ENCODE measurements around the gene LAGE3. TPM values are rescaled to one million over a fixed set of nuclear protein-coding genes. Genes with fewer than 3 reads are reported as not detected.

Gene LAGE3
- total and polyA plus RNA-seq, 8 donors = 14.9 to 24.2 (median 19.5) TPM

DNA sequence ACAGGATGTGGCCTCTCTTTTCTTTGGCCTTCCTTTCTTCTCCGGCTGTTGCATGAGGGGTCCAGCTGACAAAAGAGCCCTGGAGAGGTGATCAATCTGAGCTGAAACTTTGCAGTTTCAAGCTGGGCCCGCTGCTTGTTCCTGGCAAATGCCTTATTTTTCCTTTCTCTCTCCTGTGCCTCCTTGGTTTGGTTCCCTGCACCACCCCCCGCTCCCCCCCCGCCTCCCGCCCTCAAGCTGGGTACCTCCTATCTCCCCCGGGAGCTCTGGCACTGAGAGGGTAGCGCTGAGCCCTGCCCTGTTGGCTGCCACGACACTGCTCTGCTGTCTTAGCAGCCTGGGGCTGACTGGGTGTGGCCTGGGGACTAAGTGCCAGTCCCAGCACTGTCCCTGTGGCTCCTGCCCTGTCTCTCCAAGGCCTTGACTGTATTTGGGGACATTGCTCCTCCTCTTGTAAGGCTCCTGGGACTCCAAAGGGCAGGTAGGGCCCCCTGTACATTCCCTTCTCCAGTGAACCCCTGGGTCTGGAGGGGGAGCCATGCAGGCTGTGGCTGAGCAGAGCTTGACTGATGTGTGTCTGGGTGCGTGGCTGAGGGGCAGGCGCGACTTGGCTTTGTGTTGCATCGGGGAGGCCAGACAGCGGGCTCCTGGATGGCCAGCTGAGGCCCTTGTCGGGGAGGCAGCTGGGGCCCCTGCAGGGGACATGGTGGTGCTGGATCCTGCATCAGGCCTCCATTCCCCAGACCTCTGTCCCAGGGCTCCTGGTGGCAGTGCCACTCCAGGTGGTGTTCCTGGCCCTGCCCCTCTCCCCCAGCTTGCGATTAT is 19.9 kb downstream of the LAGE3 start:
- TF ChIP-seq, protein P1, sequence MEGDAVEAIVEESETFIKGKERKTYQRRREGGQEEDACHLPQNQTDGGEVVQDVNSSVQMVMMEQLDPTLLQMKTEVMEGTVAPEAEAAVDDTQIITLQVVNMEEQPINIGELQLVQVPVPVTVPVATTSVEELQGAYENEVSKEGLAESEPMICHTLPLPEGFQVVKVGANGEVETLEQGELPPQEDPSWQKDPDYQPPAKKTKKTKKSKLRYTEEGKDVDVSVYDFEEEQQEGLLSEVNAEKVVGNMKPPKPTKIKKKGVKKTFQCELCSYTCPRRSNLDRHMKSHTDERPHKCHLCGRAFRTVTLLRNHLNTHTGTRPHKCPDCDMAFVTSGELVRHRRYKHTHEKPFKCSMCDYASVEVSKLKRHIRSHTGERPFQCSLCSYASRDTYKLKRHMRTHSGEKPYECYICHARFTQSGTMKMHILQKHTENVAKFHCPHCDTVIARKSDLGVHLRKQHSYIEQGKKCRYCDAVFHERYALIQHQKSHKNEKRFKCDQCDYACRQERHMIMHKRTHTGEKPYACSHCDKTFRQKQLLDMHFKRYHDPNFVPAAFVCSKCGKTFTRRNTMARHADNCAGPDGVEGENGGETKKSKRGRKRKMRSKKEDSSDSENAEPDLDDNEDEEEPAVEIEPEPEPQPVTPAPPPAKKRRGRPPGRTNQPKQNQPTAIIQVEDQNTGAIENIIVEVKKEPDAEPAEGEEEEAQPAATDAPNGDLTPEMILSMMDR (IDR thresholded peaks at IDR 0.05) = no peak
- Histone ChIP-seq H3K4me3 (peak overlapping the region; percentile 41 to 59), H3K27ac (no peak overlapping the region), H3K36me3 (peaks cover 0 to 14% of the 10 kb centered on the region in 2 donors), H3K27me3 (no peaks in the 10 kb centered on the region), H3K9me3 (no peaks in the 10 kb centered on the region), H3K4me1 (no peaks in the 10 kb centered on the region)
- DNase-seq (no peak), ATAC-seq (peak; percentile 81)
- intact Hi-C loops (cut with DNase I) = no loop called here

DNA sequence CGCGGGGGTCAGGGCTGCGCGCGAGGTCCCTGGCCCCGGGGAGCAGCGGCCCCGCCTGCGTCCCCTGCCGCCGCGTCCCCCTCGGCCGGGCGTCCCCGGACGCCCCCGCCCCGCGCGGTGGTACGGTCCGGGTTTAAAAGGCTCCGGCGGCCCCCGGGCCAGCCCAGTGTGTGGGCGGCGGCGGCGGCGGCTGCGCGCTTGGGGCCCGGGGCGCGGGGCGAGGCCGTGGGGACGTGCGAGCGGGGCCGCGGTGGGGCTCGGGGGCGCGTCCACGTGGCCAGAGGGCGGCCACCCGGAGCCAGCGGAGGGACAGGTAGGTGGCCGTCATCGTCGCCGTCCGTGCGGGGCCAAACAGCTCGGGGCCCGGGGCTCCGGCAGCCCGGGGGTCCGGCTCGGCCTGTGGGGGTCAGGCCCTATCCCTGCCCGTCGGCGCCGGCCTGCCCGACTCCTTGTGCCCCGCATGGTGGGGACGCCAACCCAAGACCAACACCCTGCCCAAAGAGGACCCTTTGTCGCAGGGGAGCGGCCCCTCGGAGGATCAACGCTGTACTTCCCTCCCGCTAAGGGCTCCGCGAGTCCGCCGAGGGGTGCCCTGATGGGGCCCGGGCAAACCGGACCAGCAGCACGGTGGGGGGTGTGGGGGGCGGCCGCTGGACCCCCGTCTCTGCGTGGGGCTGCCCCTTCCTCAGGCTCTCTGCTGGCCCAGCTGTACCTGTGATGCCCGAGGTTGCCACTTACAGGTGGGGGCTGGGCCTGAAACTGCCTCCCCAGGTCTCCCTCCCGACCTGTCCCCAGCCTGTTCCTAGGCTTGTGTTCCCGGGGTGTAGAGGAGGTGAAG is 20.7 kb downstream of the LAGE3 start, which contains the start of gene PLXNA3:
PLXNA3 (plus strand) TSS at position 166 of the 838 bp plus-strand sequence. CDS start 1,903 bp downstream, outside the sequence.
- H3K27ac ChIP-seq = no peak within 1 kb of the TSS
- intact Hi-C loops (cut with DNase I) = no loop called here
- ATAC-seq = peak; percentile 70
- H3K36me3 ChIP-seq = peaks cover 0 to 14% of the 10 kb centered on the region in 2 donors
- H3K4me1 ChIP-seq = no peaks in the 10 kb centered on the region
- peak in 3 of 4 donors; percentile 40 to 83 (median 49) for DNase-seq
- TF ChIP-seq, protein P1 (IDR thresholded peaks at IDR 0.05) = no peak
- no peaks in the 10 kb centered on the region for H3K27me3 ChIP-seq
- no peaks in the 10 kb centered on the region for H3K9me3 ChIP-seq
- H3K4me3 ChIP-seq = peak within 1 kb of the TSS; percentile 41 to 59

DNA sequence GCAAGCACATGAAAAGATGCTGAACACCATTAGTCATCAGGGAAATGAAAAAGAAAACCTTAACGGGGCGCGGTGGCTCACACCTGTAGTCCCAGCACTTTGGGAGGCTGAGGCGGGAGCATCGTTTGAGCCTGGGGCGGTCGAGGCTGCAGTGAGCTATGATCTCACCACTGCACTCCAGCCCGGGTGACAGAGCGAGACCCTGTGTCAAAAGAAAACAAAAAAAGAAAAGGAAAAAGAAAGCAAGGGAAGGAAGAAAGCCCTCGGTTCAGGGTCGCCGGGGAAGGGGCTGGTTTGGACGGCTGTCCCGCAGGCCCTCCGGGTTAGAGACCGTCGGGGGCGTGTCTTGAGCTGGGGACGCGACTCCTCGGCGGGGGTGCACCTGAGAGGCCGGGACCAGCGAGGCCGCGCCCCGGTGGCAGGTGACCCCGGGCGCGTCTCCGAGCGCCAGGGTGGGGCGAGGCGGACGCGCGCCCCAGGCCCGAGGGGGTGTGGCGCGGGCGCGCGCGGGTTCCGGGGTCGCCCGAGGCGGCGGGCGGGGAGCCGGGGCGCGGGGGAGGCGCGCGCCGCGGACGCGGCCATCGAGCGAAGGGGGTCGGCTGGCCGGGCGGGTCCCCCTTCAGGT is 21.5 kb downstream of the LAGE3 start:
- H3K9me3 ChIP-seq = no peaks in the 10 kb centered on the region
- H3K4me1 ChIP-seq = no peaks in the 10 kb centered on the region
- intact Hi-C loops (cut with DNase I) = no loop called here
- peak overlapping the region; percentile 31 to 59 for H3K4me3 ChIP-seq
- TF ChIP-seq, protein P1 (IDR thresholded peaks at IDR 0.05) = no peak
- ATAC-seq (peak; percentile 81), DNase-seq (peak; percentile 41 to 81 (median 50))
- peaks cover 0 to 18% of the 10 kb centered on the region in 2 donors for H3K36me3 ChIP-seq
- H3K27ac ChIP-seq = no peak overlapping the region
- H3K27me3 ChIP-seq = no peaks in the 10 kb centered on the region

DNA sequence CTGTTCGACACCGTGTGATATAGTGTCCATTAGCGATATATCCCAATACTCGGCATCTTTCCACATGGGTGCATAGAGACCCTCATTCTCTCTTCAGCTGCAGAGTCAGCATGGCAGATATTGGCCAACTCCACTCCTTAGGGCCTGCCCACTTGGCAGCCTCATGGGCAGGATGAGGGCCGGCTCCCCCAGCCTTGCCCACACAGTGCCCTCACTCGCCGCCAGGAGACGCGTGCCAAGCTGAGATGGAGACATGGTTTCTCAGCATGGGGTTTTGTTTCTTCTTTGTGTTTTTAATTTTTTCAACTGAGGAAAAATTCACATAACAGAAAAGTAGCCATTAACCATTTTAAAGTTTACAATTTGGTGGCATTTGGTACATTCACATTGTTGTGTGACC is 26.3 kb downstream of the LAGE3 start:
- peaks cover 0 to 42% of the 10 kb centered on the region in 2 donors for H3K36me3 ChIP-seq
- TF ChIP-seq, protein P1 (IDR thresholded peaks at IDR 0.05) = no peak
- H3K4me3 ChIP-seq = no peak overlapping the region
- ATAC-seq = no peak
- H3K9me3 ChIP-seq = no peaks in the 10 kb centered on the region
- no peaks in the 10 kb centered on the region for H3K27me3 ChIP-seq
- intact Hi-C loops (cut with DNase I) = no loop called here
- H3K27ac ChIP-seq = no peak overlapping the region
- no peaks in the 10 kb centered on the region for H3K4me1 ChIP-seq
- no peak for DNase-seq
